ENCODE data around the gene PATL1.
A peak's percentile ranks its signal among the peaks of the same experiment; 100 is the strongest.
"Not testable (repeated sequence)": the region's sequence is repeated elsewhere in the genome, so short reads cannot be mapped to it uniquely, and the experiment has no call there.

Gene PATL1, protein sequence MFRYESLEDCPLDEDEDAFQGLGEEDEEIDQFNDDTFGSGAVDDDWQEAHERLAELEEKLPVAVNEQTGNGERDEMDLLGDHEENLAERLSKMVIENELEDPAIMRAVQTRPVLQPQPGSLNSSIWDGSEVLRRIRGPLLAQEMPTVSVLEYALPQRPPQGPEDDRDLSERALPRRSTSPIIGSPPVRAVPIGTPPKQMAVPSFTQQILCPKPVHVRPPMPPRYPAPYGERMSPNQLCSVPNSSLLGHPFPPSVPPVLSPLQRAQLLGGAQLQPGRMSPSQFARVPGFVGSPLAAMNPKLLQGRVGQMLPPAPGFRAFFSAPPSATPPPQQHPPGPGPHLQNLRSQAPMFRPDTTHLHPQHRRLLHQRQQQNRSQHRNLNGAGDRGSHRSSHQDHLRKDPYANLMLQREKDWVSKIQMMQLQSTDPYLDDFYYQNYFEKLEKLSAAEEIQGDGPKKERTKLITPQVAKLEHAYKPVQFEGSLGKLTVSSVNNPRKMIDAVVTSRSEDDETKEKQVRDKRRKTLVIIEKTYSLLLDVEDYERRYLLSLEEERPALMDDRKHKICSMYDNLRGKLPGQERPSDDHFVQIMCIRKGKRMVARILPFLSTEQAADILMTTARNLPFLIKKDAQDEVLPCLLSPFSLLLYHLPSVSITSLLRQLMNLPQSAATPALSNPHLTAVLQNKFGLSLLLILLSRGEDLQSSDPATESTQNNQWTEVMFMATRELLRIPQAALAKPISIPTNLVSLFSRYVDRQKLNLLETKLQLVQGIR

DNA sequence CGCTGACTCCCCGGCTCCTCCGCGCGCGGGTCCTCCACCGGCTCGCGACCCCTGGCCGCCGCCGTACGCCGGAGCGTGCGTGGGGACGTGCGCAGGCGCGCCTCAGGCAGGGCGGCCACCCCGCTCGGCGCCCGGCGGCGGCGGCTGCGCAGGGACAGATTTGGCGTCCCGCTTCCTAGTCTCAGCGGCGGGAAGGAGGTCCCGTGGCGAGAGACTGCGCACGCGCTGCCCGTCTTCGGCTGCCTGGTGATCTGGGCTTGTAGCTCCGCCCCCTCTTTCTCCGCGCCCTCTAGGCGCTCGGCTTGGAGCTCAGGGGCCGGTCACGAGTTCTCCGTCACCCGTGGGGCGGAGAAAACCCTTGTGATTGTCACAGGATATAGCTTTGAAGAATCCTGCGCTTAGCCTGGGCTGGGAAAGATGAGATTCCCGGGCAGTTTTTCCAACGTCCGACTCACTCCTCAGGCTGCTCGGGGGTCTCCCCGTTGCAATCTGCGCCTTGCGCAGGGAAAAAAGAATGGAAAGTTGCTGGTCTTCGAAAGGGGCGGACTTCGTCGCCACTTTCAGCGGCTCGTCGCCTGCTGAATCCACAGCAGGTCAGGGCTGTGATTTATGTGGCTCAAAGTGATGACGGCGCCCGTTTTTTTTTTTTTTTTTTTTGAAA lies at the start of gene PATL1:
Gene PATL1, minus strand, starts transcription at position 88 of the 661 bp plus-strand sequence. CDS start 142 bp downstream, outside the sequence.
- DNase-seq (ENCODE audit: low read depth, low spot score) = peak; percentile 99

DNA sequence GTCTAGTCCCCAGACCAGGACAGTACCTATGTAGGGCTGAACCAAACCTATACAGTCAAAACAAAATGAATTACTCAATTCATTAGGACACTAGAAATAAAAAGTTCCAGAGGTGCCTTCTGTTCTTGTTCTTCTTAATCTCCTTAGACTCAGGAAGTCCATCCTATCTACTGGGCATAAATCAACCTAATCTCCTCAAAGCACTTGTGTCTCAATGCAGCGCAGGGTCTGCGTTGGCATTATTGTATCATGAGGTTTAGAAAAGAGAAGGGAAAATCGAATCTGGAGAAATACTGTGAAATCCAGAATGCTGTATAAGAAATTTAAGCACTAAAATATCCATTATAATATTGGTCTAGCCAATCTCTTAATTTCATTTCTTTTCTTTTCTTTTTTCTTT lies 47.2 kb upstream of the PATL1 start:
- no peak for DNase-seq (ENCODE audit: low read depth, low spot score)

DNA sequence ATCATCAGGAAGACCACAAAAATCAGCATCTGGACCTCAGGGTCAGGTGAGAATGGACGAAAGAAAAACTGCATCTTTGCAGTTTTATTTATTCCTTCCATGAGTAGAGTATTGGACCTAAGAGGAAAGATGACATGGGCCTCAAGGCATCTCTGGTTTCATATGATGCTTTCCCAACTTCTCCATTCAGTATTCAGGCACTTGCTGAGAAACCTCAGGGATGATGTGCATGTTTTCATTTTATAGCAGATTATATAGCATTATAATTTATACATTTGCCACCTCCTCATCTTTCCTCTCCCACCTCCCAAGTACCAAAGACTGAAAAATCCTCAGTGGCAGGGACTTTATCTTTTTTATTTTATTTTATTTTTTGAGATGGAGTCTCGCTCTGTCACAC lies 44.9 kb upstream of the PATL1 start, which contains the start of gene OR10V1:
Gene OR10V1, minus strand, starts transcription at position 101 of the 400 bp plus-strand sequence. Its CDS starts 0 bp downstream, at position 101.
- no peak for DNase-seq (ENCODE audit: low read depth, low spot score)

DNA sequence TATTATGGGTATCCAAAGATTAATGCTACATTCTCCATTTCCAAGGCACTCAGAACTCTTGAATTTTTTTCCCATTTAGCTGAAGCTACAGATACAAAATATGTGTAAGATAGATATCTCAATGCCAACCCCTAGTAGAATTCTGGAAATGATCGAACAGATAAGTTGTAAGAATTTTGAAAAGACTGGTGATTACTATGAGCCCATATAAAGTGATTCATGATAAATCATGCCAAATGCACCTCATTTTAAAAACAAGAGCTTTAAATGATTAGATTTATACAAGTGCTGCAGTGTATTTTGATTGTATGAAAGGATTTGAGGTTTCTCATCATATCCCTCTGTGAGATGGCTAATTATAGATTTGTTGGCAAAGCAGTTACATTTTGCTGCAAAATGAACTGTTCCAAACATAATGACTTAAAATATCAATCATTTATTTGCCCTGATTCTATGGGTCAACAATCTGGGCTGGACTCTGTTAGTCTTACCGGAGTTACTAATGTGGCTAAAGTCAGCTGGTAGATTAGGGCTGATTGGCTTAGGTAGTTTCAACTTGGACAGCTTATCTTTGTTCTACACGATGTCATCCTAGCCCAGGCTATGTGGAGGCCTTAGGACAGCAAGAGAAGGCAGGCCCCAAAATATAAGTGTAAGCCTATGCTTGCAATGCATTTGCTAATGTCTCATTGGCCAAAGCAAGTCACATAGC lies 41.5 kb upstream of the PATL1 start:
- no peak for DNase-seq (ENCODE audit: low read depth, low spot score)

DNA sequence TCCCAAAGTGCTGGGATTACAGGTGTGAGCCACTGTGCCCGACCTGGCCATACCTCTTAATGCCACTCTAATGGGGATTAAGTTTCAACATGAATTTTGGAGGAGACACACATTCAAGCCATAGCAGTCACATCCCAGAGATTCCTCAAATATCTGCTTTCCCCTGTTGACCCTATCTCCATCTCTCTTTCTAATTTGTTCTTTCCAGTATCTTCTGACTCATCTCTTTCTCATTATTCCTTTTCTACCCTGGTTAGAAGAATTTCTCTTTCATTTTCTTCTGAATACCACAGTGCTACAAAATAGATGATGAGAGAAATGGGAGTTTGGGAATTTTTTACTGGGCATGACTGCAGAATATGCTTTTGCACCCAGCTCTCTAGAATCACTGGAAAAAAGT lies 39.7 kb upstream of the PATL1 start:
- no peak for DNase-seq (ENCODE audit: low read depth, low spot score)

DNA sequence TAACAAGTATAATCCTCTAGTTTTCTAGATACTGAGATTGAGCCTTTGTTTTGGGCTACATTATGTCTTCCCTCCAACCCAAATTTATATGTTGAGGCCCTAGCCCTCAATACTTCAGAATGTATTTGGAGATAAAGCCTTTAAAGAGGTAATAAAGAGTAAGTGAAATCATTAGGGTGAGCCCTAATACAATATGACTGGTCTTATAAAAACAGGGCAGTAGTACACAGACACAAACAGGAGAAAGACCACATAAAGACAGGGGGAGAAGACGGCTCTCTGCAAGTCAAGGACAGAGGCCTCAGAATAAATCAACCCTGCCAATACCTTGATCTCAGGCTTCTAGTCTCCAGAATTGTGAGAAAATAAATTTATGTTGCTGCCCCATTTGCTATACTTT lies 38.5 kb upstream of the PATL1 start:
- no peak for DNase-seq (ENCODE audit: low read depth, low spot score)

DNA sequence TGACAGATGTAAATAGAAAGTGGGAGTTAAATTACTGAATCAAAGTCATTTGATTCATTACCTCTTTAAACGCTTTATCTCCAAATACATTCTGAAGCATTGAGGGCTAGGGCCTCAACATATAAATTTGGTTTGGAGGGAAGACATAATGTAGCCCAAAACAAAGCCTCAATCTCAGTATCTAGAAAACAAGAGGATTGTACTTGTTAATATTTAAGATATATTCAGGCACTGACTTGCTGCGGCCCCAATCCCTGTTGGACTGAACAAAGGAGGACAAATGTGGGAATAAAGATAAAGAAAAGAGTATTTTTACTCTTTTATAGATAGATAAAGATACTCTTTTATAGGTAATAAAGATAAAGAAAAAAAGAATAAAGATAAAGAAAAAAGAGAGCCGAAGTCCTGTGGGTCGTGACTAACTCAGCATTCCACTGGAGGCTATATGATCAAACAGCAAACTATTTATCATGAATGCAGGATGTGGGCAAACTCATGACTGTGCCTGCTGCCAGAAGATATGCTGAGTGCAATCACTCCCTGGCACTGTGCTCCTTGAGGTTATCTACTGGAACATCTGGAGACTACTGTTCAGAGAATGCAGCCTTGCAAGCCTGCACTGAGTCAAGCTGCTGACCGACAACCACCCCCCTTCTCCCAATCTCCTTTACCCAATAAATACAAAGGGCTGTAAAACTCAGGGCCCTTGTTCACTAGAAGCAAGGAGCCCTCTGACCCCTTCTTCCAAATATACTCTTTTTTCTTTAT lies 37.9 kb upstream of the PATL1 start:
- DNase-seq (ENCODE audit: low read depth, low spot score) = peak; percentile 29

DNA sequence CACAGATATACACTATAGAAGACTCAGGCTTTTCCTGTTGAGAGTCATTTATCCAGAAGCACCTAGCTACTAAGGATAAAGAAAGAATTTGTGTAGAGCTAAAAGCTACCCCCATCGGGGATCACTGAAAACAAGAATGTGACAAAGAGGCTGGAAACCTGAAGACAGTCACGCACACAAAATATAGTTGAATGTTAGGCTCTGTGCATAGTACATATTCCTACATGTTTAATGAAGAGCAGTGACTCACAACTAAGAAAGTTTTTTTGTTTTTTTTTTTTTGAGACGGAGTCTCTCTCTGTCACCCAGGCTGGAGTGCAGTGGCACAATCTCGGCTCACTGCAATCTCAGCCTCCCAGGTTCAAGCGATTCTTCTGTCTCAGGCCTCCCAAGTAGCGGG lies 36.5 kb upstream of the PATL1 start:
- DNase-seq (ENCODE audit: low read depth, low spot score) = no peak

DNA sequence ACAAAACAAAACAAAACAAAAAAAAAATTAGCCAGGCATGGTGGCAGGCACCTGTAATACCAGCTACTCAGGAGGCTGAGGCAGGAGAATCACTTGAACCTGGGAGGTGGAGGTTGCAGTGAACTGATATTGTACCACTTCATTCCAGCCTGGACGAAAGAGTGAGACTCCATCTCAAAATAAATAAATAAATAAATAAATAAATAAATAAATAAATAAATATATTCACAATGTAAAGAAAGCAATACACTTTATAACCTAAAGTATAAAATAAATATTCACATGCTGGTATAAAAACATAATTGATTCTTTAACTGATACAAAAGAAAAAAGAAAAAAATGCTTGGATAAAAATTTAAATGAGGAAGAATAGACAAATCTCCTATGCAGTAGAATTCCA lies 34.7 kb upstream of the PATL1 start:
- not testable (repeated sequence) for DNase-seq (ENCODE audit: low read depth, low spot score)

DNA sequence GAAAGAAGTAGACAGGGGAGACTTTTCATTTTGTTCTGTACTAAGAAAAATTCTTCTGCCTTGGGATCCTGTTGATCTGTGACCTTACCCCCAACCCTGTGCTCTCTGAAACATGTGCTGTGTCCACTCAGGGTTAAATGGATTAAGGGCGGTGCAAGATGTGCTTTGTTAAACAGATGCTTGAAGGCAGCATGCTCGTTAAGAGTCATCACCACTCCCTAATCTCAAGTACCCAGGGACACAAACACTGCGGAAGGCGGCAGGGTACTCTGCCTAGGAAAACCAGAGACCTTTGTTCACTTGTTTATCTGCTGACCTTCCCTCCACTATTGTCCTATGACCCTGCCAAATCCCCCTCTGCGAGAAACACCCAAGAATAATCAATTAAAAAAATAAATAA lies 31.3 kb upstream of the PATL1 start:
- DNase-seq (ENCODE audit: low read depth, low spot score) = not testable (repeated sequence)

DNA sequence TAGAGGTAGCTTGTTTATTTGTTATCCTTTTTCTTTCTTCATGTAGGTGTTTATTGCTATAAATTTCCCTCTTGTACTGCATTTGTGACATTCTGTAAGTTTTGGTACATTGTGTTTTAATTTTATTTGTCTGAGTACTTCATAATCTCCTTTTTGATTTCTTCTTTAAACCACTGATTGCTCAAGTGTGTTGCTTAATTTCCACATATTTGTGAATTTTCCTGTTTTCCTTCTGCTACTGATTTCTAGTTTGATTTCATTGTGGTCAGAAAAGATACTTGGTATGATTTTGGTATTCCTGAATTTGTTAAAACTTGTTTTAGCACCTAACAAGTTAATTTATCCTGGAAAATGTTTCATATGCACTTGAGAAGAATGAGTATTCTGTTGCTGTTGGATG lies 29.7 kb upstream of the PATL1 start:
- no peak for DNase-seq (ENCODE audit: low read depth, low spot score)

DNA sequence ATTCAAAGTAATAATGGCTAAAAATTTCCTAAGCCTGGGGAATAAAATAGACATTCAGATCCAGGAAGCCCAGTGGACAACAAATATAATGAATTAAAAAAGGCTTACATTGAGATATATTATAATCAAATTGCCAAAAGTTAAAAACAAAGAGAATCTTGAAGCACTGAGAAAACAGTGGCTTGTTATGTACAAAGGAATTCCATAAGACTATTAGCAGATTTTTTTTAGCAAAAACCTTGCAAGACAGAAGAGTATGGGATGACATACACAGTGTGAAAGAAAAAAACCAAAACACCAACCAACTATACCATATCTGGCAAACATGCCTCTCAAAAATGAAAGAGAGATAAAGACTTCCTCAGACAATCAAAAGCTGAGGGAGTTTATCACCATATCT lies 24.1 kb upstream of the PATL1 start:
- no peak for DNase-seq (ENCODE audit: low read depth, low spot score)

DNA sequence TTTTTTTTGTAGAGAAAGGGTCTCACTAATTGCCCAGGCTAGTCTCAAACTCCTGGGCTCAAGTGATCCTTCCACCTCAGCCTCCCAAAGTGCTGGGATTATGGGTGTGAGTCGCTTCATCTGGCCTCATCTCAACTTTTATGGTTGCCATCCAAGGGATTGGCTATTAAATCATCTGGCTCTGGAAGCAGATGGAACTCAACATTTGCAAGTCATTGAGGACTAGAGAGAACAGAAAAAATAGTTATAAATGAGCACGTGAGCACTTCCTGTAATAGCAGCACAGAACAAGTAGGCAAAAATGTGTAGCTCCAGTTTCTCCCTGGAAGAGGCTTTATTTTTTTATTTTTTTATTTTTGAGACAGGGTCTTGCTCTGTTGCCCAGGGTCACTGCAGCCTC lies 22.3 kb upstream of the PATL1 start:
- DNase-seq (ENCODE audit: low read depth, low spot score) = no peak

DNA sequence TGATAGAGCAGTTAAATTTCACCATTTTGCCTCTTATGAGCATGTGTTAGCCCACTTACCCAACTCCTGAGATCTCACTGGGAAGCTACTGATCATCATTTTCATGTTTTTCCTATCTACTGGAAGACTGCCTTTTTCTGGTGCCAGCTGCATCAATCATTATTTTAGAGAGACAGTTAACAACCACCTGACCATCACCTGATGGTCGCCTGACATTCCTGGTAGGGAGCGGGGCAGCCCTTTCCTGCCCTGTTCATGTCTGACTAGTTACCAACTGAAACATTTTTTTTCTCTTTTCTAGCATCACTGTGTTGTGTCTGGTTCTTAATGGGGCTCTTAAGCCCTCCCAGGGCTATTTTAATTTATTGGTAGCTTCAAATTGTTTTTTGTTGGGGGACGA lies 20.2 kb upstream of the PATL1 start:
- DNase-seq (ENCODE audit: low read depth, low spot score) = no peak

DNA sequence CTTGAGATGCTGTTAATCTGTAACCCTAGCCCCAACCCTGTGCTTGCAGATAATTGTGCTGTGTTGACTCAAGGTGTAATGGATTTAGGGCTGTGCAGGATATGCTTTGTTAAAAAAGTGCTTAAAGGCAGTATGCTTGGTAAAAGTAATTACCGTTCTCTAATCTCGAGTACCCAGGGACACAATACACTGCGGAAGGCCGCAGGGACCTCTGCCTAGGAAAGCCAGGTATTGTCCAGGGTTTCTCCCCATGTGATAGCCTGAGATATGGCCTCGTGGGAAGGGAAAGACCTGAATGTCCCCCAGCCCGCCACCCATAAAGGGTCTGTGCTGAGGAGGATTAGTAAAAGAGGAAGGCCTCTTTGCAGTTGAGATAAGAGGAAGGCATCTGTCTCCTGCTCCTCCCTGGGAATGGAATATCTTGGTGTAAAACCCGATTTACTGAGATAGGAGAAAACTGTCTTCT lies 12.5 kb upstream of the PATL1 start:
- peak; percentile 28 for DNase-seq (ENCODE audit: low read depth, low spot score)

DNA sequence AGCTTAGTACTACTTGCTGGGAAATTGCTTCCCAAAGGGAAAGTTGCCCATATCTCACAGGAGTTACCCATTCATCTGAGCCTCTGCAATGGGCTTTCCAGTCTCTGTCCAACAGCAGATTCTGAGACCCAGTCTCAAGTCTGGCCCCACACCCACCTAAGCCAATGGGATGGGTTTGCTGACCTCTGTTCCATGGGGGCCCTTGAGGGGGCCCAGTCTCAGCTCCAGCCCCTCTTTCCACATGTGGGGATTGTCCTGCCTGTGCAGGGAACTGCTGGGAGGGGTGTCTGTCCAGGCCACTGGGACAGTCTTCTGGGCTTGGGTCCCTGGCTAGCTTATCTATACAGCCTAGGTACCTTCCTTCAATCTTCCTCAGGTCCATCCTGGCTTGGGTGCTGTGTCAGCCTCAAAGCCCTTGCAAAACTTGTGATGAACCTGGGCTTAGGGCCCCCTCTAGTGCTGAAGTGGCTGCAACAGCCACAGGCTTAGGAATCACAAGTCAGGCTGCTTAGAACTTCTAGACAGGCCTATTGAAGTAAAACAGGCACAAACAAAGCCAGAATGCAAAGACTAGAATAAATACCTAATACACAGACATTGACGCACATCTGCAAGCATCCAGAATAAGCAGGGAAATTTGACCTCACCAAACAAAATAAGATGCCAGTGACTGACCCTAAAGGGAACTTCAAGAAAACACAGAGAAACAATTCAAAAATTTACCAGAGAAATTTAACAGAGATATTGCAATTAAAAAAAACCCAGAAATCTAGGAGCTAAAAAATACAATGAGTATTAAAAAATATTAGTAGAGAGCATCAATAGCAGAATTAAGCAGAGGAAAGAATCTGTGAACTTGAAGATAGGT lies 11.7 kb upstream of the PATL1 start:
- DNase-seq (ENCODE audit: low read depth, low spot score) = peak; percentile 88

DNA sequence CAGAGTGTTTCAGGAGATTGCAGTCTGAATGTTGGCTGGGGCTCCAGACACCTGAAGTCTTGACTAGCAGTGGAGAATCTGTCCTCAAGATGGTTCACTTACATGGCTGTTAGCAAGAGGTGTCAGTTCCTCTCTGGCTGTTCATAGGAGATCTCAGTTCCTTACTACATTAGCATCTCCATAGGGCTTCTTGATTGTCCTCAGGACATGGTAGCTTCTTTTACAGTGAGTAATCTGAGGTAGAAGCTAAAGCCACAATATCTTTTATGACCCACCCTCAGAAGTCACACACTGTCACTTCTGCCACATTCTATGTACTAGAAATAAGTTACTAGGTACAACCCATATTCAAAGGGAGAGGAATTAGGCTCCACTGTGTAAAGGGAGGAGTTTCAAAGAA lies 10.5 kb upstream of the PATL1 start:
- no peak for DNase-seq (ENCODE audit: low read depth, low spot score)

DNA sequence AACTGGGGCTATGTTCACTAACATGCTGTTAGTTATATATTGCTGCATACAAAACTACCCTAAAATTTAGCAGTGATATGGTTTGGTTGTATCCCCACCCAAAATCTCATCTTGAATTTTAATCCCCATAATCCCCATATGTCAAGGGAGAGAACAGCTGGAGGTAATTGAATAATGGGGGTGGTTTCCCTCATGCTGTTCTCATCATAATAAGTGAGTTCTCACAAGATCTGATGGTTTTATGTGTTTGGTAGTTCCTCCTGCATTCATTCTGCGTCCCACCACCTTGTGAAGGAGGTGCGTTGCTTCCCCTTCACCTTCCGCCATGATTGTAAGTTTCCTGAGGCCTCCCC lies 10.0 kb upstream of the PATL1 start:
- DNase-seq (ENCODE audit: low read depth, low spot score) = no peak

DNA sequence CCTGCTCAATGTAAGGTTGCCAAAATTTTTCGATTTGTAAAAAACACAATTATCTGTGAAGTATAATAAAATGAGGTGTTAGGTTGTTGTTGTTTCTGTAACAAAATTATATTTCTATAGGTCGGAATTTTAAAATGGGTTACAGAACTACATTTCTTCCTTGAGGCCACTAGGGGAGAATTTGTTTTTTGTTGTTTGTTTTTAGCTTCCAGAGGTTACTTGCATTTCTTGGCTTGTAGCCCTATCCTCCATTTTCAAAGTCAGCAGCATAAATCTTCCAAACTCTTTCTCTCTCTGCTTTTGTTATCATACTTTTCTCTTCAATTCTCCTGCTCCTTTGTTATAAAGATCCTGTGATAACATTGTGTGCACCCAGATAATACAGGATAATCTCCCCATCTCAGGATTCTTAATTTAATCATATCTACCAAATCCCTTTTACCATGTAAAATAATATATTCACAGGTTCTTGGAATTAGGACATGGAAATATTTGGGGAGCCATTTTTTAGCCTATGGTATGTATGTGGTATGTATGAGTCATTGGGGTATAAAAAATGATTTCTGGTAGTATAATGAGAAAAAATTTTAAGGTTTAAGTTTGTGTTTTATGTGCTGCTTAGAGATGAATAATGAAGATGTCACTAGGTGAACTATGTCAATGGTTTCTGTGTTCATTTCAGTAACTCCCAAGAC lies 9.4 kb upstream of the PATL1 start:
- DNase-seq (ENCODE audit: low read depth, low spot score) = no peak
